ENCODE data around the gene GAB2.

DNA sequence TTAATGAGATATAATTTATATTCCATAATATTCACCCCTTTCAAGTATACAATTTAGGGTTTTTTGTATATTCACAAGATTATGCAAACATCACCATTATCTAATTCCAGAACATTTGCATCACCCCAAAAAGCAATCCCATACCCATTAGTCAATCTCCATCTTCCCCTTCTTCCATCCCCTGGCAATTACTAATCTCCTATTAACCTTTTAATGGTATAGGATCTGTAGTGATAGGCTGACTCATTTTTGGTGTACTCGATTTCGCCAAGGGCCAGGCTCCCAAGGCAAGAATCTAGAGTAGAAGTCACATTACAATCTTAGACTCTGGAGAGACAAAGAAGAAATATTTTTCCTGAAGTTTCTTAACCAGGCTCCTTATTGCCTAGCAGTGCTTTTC lies 113.4 kb downstream of the GAB2 start:
- TF ChIP-seq CTCF (conservative IDR thresholded peaks at IDR 0.05; ENCODE audit: low read depth, low read length), result no peak
- no peak for TF ChIP-seq RAD21 (IDR thresholded peaks at IDR 0.05; ENCODE audit: low read length)
- TF ChIP-seq POLR2A (IDR thresholded peaks at IDR 0.05; ENCODE audit: low read depth, low read length), result no peak
- no peak for TF ChIP-seq MAZ (IDR thresholded peaks at IDR 0.05; ENCODE audit: borderline replicate concordance, low read depth, low read length)
- no peak for TF ChIP-seq CEBPB (IDR thresholded peaks at IDR 0.05; ENCODE audit: low read depth, low read length)
- TF ChIP-seq, protein P1, sequence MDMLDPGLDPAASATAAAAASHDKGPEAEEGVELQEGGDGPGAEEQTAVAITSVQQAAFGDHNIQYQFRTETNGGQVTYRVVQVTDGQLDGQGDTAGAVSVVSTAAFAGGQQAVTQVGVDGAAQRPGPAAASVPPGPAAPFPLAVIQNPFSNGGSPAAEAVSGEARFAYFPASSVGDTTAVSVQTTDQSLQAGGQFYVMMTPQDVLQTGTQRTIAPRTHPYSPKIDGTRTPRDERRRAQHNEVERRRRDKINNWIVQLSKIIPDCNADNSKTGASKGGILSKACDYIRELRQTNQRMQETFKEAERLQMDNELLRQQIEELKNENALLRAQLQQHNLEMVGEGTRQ (IDR thresholded peaks at IDR 0.05; ENCODE audit: low read depth, low read length), result no peak
- no peak for TF ChIP-seq MAFK (IDR thresholded peaks at IDR 0.05; ENCODE audit: low read depth, low read length)
- TF ChIP-seq CHD1 (IDR thresholded peaks at IDR 0.05; ENCODE audit: low read depth, low read length), result no peak
- no peak for TF ChIP-seq RFX5 (IDR thresholded peaks at IDR 0.05; ENCODE audit: low read depth, low read length)
- TF ChIP-seq, protein P2, sequence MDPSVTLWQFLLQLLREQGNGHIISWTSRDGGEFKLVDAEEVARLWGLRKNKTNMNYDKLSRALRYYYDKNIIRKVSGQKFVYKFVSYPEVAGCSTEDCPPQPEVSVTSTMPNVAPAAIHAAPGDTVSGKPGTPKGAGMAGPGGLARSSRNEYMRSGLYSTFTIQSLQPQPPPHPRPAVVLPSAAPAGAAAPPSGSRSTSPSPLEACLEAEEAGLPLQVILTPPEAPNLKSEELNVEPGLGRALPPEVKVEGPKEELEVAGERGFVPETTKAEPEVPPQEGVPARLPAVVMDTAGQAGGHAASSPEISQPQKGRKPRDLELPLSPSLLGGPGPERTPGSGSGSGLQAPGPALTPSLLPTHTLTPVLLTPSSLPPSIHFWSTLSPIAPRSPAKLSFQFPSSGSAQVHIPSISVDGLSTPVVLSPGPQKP (IDR thresholded peaks at IDR 0.05; ENCODE audit: borderline replicate concordance, low read depth, low read length), result no peak
- no peak for TF ChIP-seq BHLHE40 (IDR thresholded peaks at IDR 0.05; ENCODE audit: low read depth, low read length)
- TF ChIP-seq FOS (IDR thresholded peaks at IDR 0.05; ENCODE audit: low read depth, low read length), result no peak
- TF ChIP-seq NFE2L2 (IDR thresholded peaks at IDR 0.05; ENCODE audit: low read depth, low read length), result no peak
- TF ChIP-seq RCOR1 (IDR thresholded peaks at IDR 0.05; ENCODE audit: insufficient replicate concordance, low read length), result no peak

All from IMR-90 (cell line).